GM12878 (cell line): ENCODE measurements around the gene AMT.

Source experiments
- CBFB ChIP-seq: IDR thresholded peaks from 2 replicates; pipeline ENCODE4 v1.6.1; 2016; ENCODE audit warnings: antibody characterized with exemption, low read depth
- EP300 ChIP-seq, 2 experiments: fragments of 150-350 bp in 1 of 2; IDR thresholded peaks; 2 replicates each; pipeline ENCODE4 v1.6.1; 2011 to 2012; ENCODE audit warnings: low read depth in 2 of 2, low read length in 2 of 2, borderline replicate concordance in 1 of 2, improper control_type of control experiment in 1 of 2, inconsistent platforms in 1 of 2; ENCODE audit not compliant: control insufficient read depth in 1 of 2

GRCh38 chr3:49469936-49470713, 47.9 kb upstream of the AMT start, which contains the start of gene DAG1:
- TF ChIP-seq EP300 (IDR thresholded peaks at IDR 0.05; ENCODE audit: borderline replicate concordance in 1 of 2, control insufficient read depth in 1 of 2, low read depth in 2 of 2, low read length in 2 of 2) (0 out of 4 replicates have a peak, but pooled peaks of 1 of the 2 experiments have one; percentile 15), CBFB (no peak)
